H1 (cell line): ENCODE measurements around the gene PECR. TPM values are rescaled to one million over a fixed set of nuclear protein-coding genes. Genes with fewer than 3 reads are reported as not detected.

Experiments used
- CTCF ChIA-PET: fragments of 300-600 bp; sonication (Branson Sonifier 250); formaldehyde crosslinking; loops from one replicate; lab custom pipeline; 2021; ENCODE audit not compliant: partially characterized antibody; lab: Charles Lee
- POLR2A ChIA-PET: fragments of 300-600 bp; sonication (Branson Sonifier 250); formaldehyde crosslinking; loops from one replicate; lab custom pipeline; 2021; ENCODE audit warnings: inconsistent platforms; ENCODE audit not compliant: partially characterized antibody; lab: Charles Lee
- DNase-seq, 2 experiments: peaks; one replicate each; pipeline versions ENCODE4 v3.0.0 to v3.0.0-alpha.2; 2010 to 2022; ENCODE audit warnings: low spot score in 2 of 2, low read depth in 1 of 2, mixed read lengths in 1 of 2
- FAIRE-seq: peaks from 2 replicates; lab custom pipeline; 2011; peaks lifted over from hg19 to GRCh38; lab: Jason Lieb, UNC
- H2AFZ ChIP-seq: 2 replicates; pipeline ENCODE4 v1.8.1; 2012; ENCODE audit warnings: low read length, inconsistent platforms
- H2AK5ac ChIP-seq: 2 replicates; pipeline ENCODE4 v1.6.1; 2013; ENCODE audit warnings: low read depth, low read length
- H2BK120ac ChIP-seq: replicated peaks from 2 replicates; pipeline ENCODE3; 2013; ENCODE audit warnings: low read depth, low read length, inconsistent platforms
- H2BK12ac ChIP-seq: 2 replicates; pipeline ENCODE4 v1.6.1; 2013; ENCODE audit warnings: low read depth, low read length
- H2BK15ac ChIP-seq: 2 replicates; pipeline ENCODE4 v1.6.1; 2013; ENCODE audit warnings: low read length
- H2BK20ac ChIP-seq: 2 replicates; pipeline ENCODE4 v1.6.1; 2013; ENCODE audit warnings: low read length
- H2BK5ac ChIP-seq: 2 replicates; pipeline ENCODE4 v1.6.1; 2013; ENCODE audit warnings: low read depth, low read length
- H3K14ac ChIP-seq: 2 replicates; pipeline ENCODE4 v1.6.1; 2013; ENCODE audit warnings: inconsistent platforms; ENCODE audit not compliant: insufficient read length
- H3K18ac ChIP-seq: 2 replicates; pipeline ENCODE4 v1.6.1; 2013; ENCODE audit warnings: low read length; ENCODE audit errors: extremely low read depth
- H3K23ac ChIP-seq: 2 replicates; pipeline ENCODE4 v1.6.1; 2013; ENCODE audit warnings: inconsistent platforms; ENCODE audit not compliant: insufficient read length
- H3K23me2 ChIP-seq: 2 replicates; pipeline ENCODE4 v1.6.1; 2013; ENCODE audit warnings: low read depth, low read length
- H3K27ac ChIP-seq: 2 replicates; pipeline ENCODE4 v1.6.1; 2011; ENCODE audit warnings: low read depth, low read length, inconsistent platforms
- H3K27me3 ChIP-seq, 4 experiments: replicated peaks in 1 of 4; 1 replicate in 1 of 4; 2 replicates in 3 of 4; pipeline versions ENCODE4 v1.6.1 to v1.8.1; 2011 to 2013; ENCODE audit warnings: low read length in 3 of 4, mild to moderate bottlenecking in 3 of 4, inconsistent platforms in 2 of 4, mixed read lengths in 2 of 4, moderate library complexity in 1 of 4; ENCODE audit not compliant: control insufficient read depth in 3 of 4, insufficient read depth in 3 of 4; ENCODE audit errors: extremely low read depth in 1 of 4
- H3K36me3 ChIP-seq, 4 experiments: 2 replicates each; pipeline versions ENCODE4 v1.6.1 to v1.8.1; 2011 to 2013; ENCODE audit warnings: mild to moderate bottlenecking in 4 of 4, low read length in 3 of 4, moderate library complexity in 2 of 4, control low read depth in 1 of 4, inconsistent platforms in 1 of 4; ENCODE audit not compliant: insufficient read depth in 4 of 4, control insufficient read depth in 2 of 4
- H3K4ac ChIP-seq: replicated peaks from 2 replicates; pipeline ENCODE3; 2013; ENCODE audit warnings: low read length, low read depth, mixed read lengths, inconsistent platforms; ENCODE audit not compliant: insufficient read length
- H3K4me1 ChIP-seq, 4 experiments: replicated peaks in 1 of 4; 1 replicate in 1 of 4; 2 replicates in 3 of 4; pipeline versions ENCODE4 v1.6.1 to v1.8.1; 2011 to 2013; ENCODE audit warnings: low read length in 3 of 4, inconsistent platforms in 2 of 4, mixed read lengths in 1 of 4; ENCODE audit not compliant: insufficient read depth in 4 of 4, control insufficient read depth in 3 of 4
- H3K4me2 ChIP-seq, 2 experiments: 2 replicates each; pipeline versions ENCODE4 v1.6.1 to v1.8.1; 2011 to 2013; ENCODE audit warnings: low read depth in 2 of 2, low read length in 2 of 2, control low read depth in 1 of 2, inconsistent platforms in 1 of 2, mild to moderate bottlenecking in 1 of 2; ENCODE audit not compliant: insufficient read depth in 1 of 2
- H3K4me3 ChIP-seq, 4 experiments: fragments of 200-600, 300-600 bp in 1 of 4; sonication (generic), shearing (Covaris generic), sonication (Bioruptor Twin) in 1 of 4; 2 replicates each; pipeline versions ENCODE4 v1.5.1 to v1.8.1; 2011 to 2016; ENCODE audit warnings: low read length in 4 of 4, low read depth in 3 of 4, control low read depth in 2 of 4, inconsistent platforms in 2 of 4, mild to moderate bottlenecking in 2 of 4, mixed read lengths in 1 of 4, moderate library complexity in 1 of 4; ENCODE audit not compliant: insufficient read depth in 2 of 4; ENCODE audit errors: extremely low read depth in 1 of 4
- H3K56ac ChIP-seq: replicated peaks from 2 replicates; pipeline ENCODE3; 2013; ENCODE audit warnings: low read depth, mild to moderate bottlenecking, mixed read lengths, low read length, inconsistent platforms; ENCODE audit not compliant: insufficient read length
- H3K79me1 ChIP-seq: 2 replicates; pipeline ENCODE4 v1.6.1; 2013; ENCODE audit warnings: low read depth, low read length, control low read depth
- H3K79me2 ChIP-seq, 2 experiments: 2 replicates each; pipeline versions ENCODE4 v1.6.1 to v1.8.1; 2012 to 2013; ENCODE audit warnings: low read length in 2 of 2, mild to moderate bottlenecking in 2 of 2, inconsistent platforms in 1 of 2; ENCODE audit not compliant: insufficient read depth in 2 of 2, control insufficient read depth in 1 of 2
- H3K9ac ChIP-seq, 4 experiments: replicated peaks in 1 of 4; 1 replicate in 1 of 4; 2 replicates in 3 of 4; pipeline versions ENCODE4 v1.6.1 to v1.8.1; 2011 to 2013; ENCODE audit warnings: low read depth in 3 of 4, low read length in 3 of 4, control low read depth in 2 of 4, mild to moderate bottlenecking in 2 of 4, moderate library complexity in 2 of 4, inconsistent platforms in 1 of 4; ENCODE audit errors: extremely low read depth in 1 of 4
- H3K9me3 ChIP-seq, 2 experiments: 2 replicates each; pipeline versions ENCODE4 v1.6.1 to v1.8.1; 2012 to 2013; ENCODE audit warnings: mild to moderate bottlenecking in 2 of 2, moderate library complexity in 2 of 2, control low read depth in 1 of 2, inconsistent platforms in 1 of 2, low read depth in 1 of 2, low read length in 1 of 2, mixed read lengths in 1 of 2; ENCODE audit not compliant: insufficient read depth in 2 of 2
- H4K20me1 ChIP-seq, 2 experiments: replicated peaks in 1 of 2; 2 replicates each; pipeline versions ENCODE3 to v1.8.1; 2011 to 2013; ENCODE audit warnings: inconsistent platforms in 2 of 2, low read length in 2 of 2, mild to moderate bottlenecking in 1 of 2; ENCODE audit not compliant: insufficient read depth in 2 of 2, control insufficient read depth in 1 of 2
- H4K5ac ChIP-seq: 2 replicates; pipeline ENCODE4 v1.6.1; 2013; ENCODE audit warnings: low read length, low read depth, mixed read lengths, inconsistent platforms; ENCODE audit not compliant: insufficient read length
- H4K8ac ChIP-seq: 2 replicates; pipeline ENCODE4 v1.8.0; 2013; ENCODE audit warnings: mild to moderate bottlenecking, moderate library complexity, low read length, inconsistent platforms; ENCODE audit not compliant: insufficient read depth; ENCODE audit errors: extremely low read depth
- H4K91ac ChIP-seq: replicated peaks from 2 replicates; pipeline ENCODE3; 2013; ENCODE audit warnings: low read length, mixed read lengths, inconsistent platforms; ENCODE audit not compliant: insufficient read length
- CBX5 ChIP-seq: fragments of 300-800, 300-1000 bp; sonication (generic); IDR thresholded peaks from 2 replicates; pipeline ENCODE4 v1.7.1; 2016; ENCODE audit warnings: antibody characterized with exemption, low read length, low read depth
- CBX8 ChIP-seq: fragments of 300-800, 300-1000 bp; sonication (generic); IDR thresholded peaks from 2 replicates; pipeline ENCODE4 v1.7.1; 2016; ENCODE audit warnings: low read depth, low read length, borderline replicate concordance
- CEBPB ChIP-seq: IDR thresholded peaks from 2 replicates; pipeline ENCODE4 v1.6.1; 2012; ENCODE audit warnings: low read depth, low read length
- CHD2 ChIP-seq: IDR thresholded peaks from 2 replicates; pipeline ENCODE4 v1.6.1; 2012; ENCODE audit warnings: low read length, improper control_type of control experiment
- CREB1 ChIP-seq: IDR thresholded peaks from 2 replicates; pipeline ENCODE4 v1.6.1; 2012; ENCODE audit warnings: inconsistent platforms
- CTBP2 ChIP-seq: IDR thresholded peaks from 2 replicates; pipeline ENCODE4 v1.7.0; 2011; ENCODE audit warnings: borderline replicate concordance, mild to moderate bottlenecking, moderate library complexity, mixed read lengths, low read length; ENCODE audit not compliant: insufficient read depth, insufficient read length
- GABPA ChIP-seq: IDR thresholded peaks from 2 replicates; pipeline ENCODE4 v1.6.1; 2011; ENCODE audit warnings: mild to moderate bottlenecking, low read length, moderate library complexity, borderline replicate concordance; ENCODE audit not compliant: insufficient read depth
- HDAC2 ChIP-seq, 2 experiments: fragments of 300-600 bp in 1 of 2; sonication (generic) in 1 of 2; IDR thresholded peaks; 2 replicates each; pipeline ENCODE4 v1.6.1; 2011 to 2012; ENCODE audit warnings: low read depth in 2 of 2, low read length in 2 of 2, mild to moderate bottlenecking in 2 of 2, moderate library complexity in 2 of 2, borderline replicate concordance in 1 of 2, inconsistent platforms in 1 of 2
- NRF1 ChIP-seq: IDR thresholded peaks from 2 replicates; pipeline ENCODE4 v1.6.1; 2011; ENCODE audit warnings: mild to moderate bottlenecking, low read depth, low read length, improper control_type of control experiment
- POLR2AphosphoS5 ChIP-seq: IDR thresholded peaks from 2 replicates; pipeline ENCODE4 v1.6.1; 2011; ENCODE audit warnings: low read depth, low read length
- RAD21 ChIP-seq, 2 experiments: IDR thresholded peaks in 1 of 2; conservative IDR thresholded peaks in 1 of 2; 2 replicates each; pipeline ENCODE4 v1.6.1; 2011; ENCODE audit warnings: low read depth in 2 of 2, low read length in 2 of 2, improper control_type of control experiment in 1 of 2, inconsistent platforms in 1 of 2, mild to moderate bottlenecking in 1 of 2, moderate library complexity in 1 of 2
- SIRT6 ChIP-seq: IDR thresholded peaks from one replicate; pipeline ENCODE4 v1.7.1; 2012; ENCODE audit warnings: low read length, inconsistent platforms
- SIX5 ChIP-seq: IDR thresholded peaks from 2 replicates; pipeline ENCODE4 v1.6.1; 2011; ENCODE audit warnings: mild to moderate bottlenecking, low read depth, low read length
- SP4 ChIP-seq: IDR thresholded peaks from 2 replicates; pipeline ENCODE4 v1.6.1; 2012; ENCODE audit warnings: low read length, inconsistent platforms
- TBP ChIP-seq: IDR thresholded peaks from 2 replicates; pipeline ENCODE4 v1.6.1; 2011; ENCODE audit warnings: low read depth, low read length, improper control_type of control experiment
- WGBS, 2 experiments: shearing (Covaris generic) in 1 of 2; methylation state at CpG; one replicate each; pipeline versions ENCODE4 v1.1.6 to v1.1.7; 2013 to 2015; ENCODE audit warnings: low lambda C conversion rate in 2 of 2, mixed read lengths in 2 of 2, inconsistent platforms in 1 of 2, low coverage in 1 of 2, missing lambda C conversion rate in 1 of 2; ENCODE audit not compliant: insufficient replicate concordance in 2 of 2, insufficient coverage in 1 of 2, insufficient read length in 1 of 2; ENCODE audit errors: extremely low coverage in 1 of 2, missing lambda C conversion rate in 1 of 2; 5-methylcytosine and 5-hydroxymethylcytosine counted together
- polyA plus RNA-seq, 7 experiments: library from polyadenylated mRNA; depleted of rRNA in 3 of 7; stranded (reverse) in 5 of 7; unstranded in 2 of 7; fragments of >200 nt in 5 of 7; fragments of 200-250 nt in 2 of 7; gene quantifications; 1 replicate in 5 of 7; 2 replicates in 1 of 7; 4 replicates in 1 of 7; pipeline versions ENCODE4 v1.2.1 to v1.2.3, GENCODE V29; 2011 to 2013; ENCODE audit warnings: missing spikeins in 2 of 7, mixed read lengths in 2 of 7
- total RNA-seq: library from RNA; stranded (reverse); fragmentation: NEBNext Ultra II Directional; extraction: Animal tissue kit (Norgen Biotek cat#: 25700); gene quantifications from 2 replicates; pipeline ENCODE4 v1.2.1, GENCODE V29; 2021

The PECR gene
- total and polyA plus RNA-seq, 2 of the 8 experiments (the other 6 are each of a cell fraction or from before 2014, with no cell fraction given), result 15.9 to 19.2 TPM

DNA sequence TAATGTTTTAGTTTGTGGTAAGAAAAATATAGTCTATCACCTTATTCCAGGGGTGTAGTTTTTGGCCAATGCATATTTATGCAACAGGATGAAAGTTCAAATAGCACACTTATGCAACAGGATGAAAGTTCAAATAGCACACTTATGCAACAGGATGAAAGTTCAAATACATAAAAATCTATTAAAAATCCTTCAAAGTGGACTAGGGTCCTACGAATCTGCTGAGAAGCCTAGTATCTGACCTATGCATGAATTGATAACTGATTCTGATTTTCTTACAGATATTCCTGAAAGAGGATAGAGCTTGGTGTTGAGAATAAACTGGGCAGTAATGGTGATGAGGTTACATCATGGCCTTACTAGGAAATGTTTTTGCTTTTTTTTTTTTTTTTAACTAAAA, 2.8 kb downstream of the PECR start:
- Histone ChIP-seq H2BK12ac (no peak overlapping the region), H2BK20ac (no peak overlapping the region), H3K18ac (no peak overlapping the region), H2BK120ac (no peak overlapping the region), H3K14ac (no peak overlapping the region), H4K20me1 (no peaks in the 10 kb centered on the region), H3K27ac (no peak overlapping the region), H4K8ac (no peak overlapping the region), H3K23me2 (peaks cover 7% of the 10 kb centered on the region), H3K79me2 (peaks cover 0 to 16% of the 10 kb centered on the region in 2 experiments; a peak in 1 of 4 replicates), H2BK5ac (no peak overlapping the region), H3K27me3 (no peaks in the 10 kb centered on the region), H3K23ac (no peak overlapping the region), H3K36me3 (peaks cover 0 to 6% (median 0%) of the 10 kb centered on the region in 4 experiments; a peak in 1 of 8 replicates), H3K4me1 (peaks cover 3 to 11% (median 9%) of the 10 kb centered on the region in 4 experiments; a peak in 5 of 7 replicates), H3K9me3 (no peaks in the 10 kb centered on the region), H2AK5ac (no peak overlapping the region), H3K4me3 (no peak overlapping the region), H4K91ac (no peak overlapping the region), H2BK15ac (no peak overlapping the region), H3K9ac (no peak overlapping the region), H3K56ac (no peak overlapping the region), H3K4me2 (no peak overlapping the region), H3K79me1 (no peaks in the 10 kb centered on the region), H3K4ac (no peak overlapping the region), H2AFZ (no peak overlapping the region), H4K5ac (no peak overlapping the region)
- ChIA-PET POLR2A (interaction anchor here (0.7 kb wide), 1 partner anchor 39 kb away, joined by 3 read pairs; no protein-coding TSS in a partner anchor), CTCF (no interaction called here)
- no peak for DNase-seq
- FAIRE-seq, result no peak
- WGBS, 2 experiments, result 92% methylated on average over 1 of the region's 1 CpG; no CpG with 5 or more reads in 1 of the 2 experiments
- TF ChIP-seq CBX5, result no peak
- no peak for TF ChIP-seq TBP
- TF ChIP-seq SP4, result no peak
- TF ChIP-seq CBX8, result no peak
- TF ChIP-seq CREB1, result no peak
- TF ChIP-seq SIX5, result no peak
- TF ChIP-seq CTBP2, result no peak
- TF ChIP-seq POLR2AphosphoS5, result no peak
- TF ChIP-seq HDAC2 (IDR thresholded peaks at IDR 0.05; ENCODE audit: borderline replicate concordance in 1 of 2, low read depth in 2 of 2, low read length in 2 of 2), result no peak
- TF ChIP-seq SIRT6, result no peak
- TF ChIP-seq CEBPB, result no peak
- no peak for TF ChIP-seq CHD2
- TF ChIP-seq RAD21 (IDR thresholded peaks at IDR 0.05 in 1 of 2, conservative IDR thresholded peaks at IDR 0.05 in 1 of 2; ENCODE audit: low read depth in 2 of 2, low read length in 2 of 2), result no peak
- no peak for TF ChIP-seq NRF1
- TF ChIP-seq GABPA, result no peak
